Cardiac septum (tissue), 1 donor: ENCODE results near the gene ZIC5. TPM values are rescaled to one million over a fixed set of nuclear protein-coding genes. Genes with fewer than 3 reads are reported as not detected.

ENCODE experiments used
- DNase-seq: peaks from one replicate; pipeline ENCODE4 v3.0.0-alpha.2; 2020; ENCODE audit warnings: low spot score
- intact Hi-C: fragments of 100-400 bp; cut with DNase I; formaldehyde crosslinking; loops from one replicate; pipeline ENCODE4 v1.14.0; 2022
- long read RNA-seq: library from polyadenylated mRNA; unstranded; transcript quantifications from one replicate; pipeline ENCODE4 v2.0.0, GENCODE V29; 2021
- total RNA-seq: library from RNA; stranded (reverse); fragmentation: NEBNext Ultra II Directional; extraction: Animal tissue kit (Norgen Biotek cat#: 25700); gene quantifications from one replicate; pipeline ENCODE4 v1.2.1, GENCODE V29; 2021
- donor health status: DM: no; HTN: no; CAD: no.

The ZIC5 gene
- 0.05 TPM for total RNA-seq
- long read RNA-seq: 0 reads

DNA sequence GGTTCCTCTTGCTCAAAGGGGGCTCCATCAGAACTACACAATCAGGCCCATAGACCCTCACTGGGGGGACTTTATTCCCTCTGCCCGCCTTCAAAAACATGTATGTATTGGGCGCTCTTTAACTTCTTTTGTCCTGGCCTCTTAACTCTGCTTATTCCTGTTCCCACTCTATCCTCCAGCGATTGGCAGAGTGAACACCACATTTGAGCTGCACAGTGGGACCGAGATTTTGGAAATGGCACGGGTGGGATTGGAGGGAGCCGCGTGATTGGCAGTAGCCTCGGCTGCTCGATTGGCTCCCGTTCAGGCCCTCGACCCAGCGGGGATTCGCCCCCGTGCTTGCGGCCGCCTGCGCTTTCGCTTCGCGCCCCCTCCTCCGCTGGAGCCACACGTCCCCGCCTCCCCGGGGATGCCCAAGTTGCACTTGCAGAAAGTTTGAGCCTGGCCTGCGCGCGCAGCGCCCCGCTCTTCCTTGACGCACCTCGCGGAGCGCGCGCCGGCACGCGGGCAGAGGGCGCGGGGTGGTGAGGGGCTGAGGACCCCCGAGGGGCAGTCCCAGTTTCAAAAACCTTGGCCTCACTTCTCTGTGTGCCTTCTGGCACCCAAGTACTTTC lies at the start of gene ZIC5:
Gene ZIC5, minus strand, starts transcription at position 192 of the 614 bp plus-strand sequence. Its CDS starts 164 bp downstream, at position 28.
- no peak for DNase-seq
- intact Hi-C loops: no loop called here

DNA sequence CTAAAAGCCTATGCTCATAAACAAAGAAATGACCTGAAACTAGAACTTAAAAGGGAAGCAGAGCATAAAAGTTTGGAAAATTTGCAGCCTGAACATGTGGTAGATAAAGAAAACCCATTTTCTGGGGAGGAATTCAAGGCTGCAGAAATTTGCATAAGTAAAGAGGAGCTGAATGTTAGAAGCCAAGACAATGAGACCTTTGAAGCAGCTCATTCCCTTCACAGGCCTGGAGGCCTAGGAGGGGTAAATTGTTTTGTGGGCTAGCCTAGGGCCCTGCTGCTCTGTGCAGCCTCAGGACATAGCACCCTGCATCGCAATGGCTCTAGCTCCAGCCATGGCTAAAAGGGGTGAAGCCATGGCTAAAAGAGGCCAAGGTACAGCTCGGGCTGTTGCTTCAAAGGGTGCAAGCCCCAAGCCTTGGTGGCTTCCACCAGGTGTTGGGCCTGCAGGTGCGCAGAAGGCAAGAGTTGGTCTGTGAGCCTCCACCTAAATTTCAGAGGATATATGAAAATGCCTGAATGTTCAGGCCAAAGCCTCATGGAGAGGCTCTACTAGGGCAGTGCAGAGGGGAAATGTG lies 48.3 kb upstream of the ZIC5 start:
- intact Hi-C loops: no loop called here
- no peak for DNase-seq

DNA sequence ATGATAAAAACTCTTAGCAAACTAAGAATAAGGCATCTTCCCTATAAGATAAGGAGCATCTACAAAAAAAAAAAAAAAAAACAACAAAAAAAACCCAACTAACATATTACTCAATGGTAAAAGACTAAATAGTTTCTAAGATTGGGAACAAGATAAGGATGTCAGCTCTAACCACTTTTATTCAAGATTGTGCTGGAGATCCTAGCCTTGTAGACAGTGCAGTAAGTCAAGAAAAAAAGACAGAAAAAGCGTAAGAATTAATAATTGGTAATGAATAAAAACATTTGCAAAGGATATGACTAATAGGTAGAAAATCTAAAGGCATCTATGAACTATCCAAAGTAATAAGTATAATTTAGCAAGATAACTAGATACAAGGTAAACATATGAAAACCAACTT lies 43.1 kb upstream of the ZIC5 start:
- intact Hi-C loops: no loop called here

DNA sequence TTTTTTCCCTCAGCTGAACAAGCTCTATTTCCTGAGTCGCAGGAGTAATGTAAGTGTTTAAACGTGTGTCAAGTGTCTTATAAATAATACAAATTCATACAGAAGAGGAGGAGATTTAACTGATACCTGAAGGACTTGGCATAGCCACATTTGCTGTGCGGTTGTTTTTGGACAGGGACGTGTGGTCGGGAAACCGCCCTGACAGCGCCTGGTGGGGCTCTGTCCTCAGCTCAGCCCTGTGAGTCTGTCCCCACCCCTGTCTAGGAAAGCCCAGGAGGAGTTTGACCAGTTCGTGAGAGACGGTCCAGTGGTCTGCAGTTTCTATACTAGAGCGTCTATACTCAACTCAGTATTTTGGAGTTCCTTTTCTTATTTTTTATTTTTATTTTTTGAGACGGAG lies 26.7 kb upstream of the ZIC5 start:
- no peak for DNase-seq
- intact Hi-C loops: no loop called here

More for the DNA sequence above, 43.1 kb upstream of the ZIC5 start:
- no peak for DNase-seq

DNA sequence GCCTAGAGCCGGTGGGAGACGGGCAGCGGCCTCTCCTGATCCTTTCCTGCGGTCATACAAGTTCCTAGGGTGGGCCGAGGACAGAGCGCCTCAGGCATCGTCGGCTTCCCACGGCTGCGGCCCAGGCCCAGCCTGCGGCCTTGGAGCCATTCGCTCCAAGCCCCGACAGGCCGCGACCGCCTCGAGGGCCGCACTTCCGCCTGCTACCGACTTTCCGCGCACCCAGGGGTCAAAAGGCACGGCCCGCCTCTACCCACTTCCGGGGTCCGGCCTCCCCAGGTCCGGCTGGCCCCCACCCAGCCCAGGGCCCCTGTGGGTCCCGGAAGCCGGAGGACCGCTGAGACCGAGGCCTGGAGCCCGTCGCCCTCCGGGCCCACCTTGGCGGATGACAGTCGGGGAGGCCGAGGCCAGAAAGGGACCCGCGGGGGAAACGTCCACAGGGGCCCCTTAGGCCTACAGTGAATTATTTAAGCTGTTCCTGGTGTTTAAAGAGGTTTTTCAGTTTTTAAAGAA lies 26.2 kb upstream of the ZIC5 start:
- DNase-seq: no peak
- intact Hi-C loops: no loop called here

DNA sequence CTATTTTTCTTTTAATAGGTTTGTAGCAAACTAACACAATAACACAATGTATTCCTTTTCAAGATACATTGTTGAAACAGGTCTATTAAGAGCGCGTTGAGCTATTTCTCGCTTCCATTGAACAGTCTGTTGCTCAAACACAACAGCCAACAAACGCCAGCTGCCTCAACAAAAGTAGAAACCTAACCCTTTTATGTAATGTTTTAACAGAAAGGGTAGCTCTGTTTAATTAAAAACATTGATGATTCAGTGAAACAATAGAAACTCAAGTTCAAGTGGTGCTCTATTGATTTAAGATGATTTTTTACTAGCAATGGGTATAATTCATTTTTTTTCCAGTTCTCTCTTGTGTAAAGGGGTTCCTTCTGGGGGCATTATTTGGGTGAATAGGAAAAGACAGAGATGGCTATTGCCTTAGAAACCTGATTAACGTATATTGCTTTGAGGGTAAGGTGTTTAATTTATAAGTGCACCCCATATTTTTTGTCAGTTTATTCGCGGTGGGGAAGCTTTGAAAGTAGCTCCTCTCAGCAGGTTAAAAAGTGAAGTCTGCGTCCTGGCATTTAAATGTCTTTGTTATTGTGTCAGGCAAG lies 24.9 kb upstream of the ZIC5 start:
- no peak for DNase-seq
- intact Hi-C loops: no loop called here

DNA sequence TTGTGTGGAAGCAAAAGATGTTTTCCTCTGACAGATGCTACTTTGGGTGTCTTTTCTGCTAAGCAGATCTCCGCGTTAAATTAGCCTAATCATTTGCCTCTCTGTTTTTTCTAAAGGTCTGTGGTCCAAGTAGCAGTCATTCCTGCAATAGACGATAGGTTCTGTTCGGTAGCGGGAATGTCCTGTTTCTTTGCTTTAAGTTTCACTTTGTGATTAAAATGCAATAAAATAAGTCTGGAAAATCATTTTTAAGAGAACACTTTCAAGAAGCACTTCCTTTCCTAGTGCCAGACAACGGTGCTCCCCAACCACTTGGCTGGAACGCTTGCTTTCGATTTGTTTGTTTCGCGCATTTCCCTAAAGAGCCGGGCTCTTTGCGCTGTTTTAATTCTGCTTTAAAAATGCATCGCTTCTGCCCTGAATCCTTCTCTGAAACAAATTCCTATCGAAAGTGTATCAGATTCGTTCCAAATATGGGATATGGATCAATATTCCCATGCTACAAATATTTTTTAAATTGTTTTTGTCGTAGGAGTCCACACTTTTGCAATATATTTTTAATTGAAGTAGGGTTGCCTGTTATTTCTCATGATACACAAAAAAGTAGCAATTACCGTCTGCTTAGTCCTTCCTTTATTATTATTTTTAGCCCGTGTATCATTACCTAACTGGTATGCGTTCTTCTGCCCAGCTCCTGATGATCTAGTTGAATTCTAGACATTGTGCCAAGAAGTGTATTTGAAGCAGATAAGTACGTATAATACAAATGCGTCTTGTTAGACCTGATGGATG lies 24.2 kb upstream of the ZIC5 start:
- intact Hi-C loops: no loop called here
- DNase-seq: no peak

DNA sequence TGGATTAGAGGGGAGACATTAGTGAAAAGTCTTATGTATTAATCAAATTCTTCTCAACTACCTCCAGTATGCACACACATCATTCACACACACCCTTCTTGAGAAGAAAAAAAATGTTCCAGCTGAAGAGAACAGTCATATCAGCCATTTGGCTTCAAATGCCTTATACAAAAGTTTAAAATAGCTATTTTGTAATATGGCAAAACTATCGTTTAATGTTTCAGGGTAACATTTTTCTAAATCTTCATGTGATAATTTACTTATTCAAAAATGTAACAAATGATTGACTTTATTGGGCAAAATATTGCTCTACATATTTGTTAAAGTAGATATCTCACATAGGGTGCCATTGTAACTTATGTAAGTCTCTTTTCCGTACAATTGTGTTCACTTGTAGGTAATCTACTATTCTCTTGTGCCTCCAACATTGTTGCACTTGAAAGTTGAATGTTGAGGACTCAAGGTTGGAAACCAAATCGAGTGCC lies 23.6 kb upstream of the ZIC5 start:
- intact Hi-C loops: no loop called here
- DNase-seq: no peak

DNA sequence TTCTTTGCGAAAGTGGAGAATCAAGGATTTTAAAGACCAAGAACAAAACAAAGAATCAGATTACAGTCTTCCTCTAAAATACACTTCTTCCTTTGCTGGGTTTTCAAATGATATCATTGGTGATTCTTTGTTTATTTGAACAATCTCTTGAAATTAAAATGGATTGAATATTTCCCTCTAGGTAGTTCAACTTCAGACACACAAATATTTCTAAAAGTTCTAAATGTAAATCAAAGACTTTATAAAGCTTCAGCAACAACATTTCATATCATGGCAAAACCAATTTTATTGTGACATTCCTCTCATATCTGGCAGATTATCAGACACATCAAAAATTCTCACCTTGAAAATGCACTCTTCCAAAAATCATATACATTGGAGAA lies 23.1 kb upstream of the ZIC5 start:
- no peak for DNase-seq
- intact Hi-C loops: loop anchor here (5.0 kb wide), 1 partner anchor 37 kb away; no protein-coding TSS in a partner anchor

DNA sequence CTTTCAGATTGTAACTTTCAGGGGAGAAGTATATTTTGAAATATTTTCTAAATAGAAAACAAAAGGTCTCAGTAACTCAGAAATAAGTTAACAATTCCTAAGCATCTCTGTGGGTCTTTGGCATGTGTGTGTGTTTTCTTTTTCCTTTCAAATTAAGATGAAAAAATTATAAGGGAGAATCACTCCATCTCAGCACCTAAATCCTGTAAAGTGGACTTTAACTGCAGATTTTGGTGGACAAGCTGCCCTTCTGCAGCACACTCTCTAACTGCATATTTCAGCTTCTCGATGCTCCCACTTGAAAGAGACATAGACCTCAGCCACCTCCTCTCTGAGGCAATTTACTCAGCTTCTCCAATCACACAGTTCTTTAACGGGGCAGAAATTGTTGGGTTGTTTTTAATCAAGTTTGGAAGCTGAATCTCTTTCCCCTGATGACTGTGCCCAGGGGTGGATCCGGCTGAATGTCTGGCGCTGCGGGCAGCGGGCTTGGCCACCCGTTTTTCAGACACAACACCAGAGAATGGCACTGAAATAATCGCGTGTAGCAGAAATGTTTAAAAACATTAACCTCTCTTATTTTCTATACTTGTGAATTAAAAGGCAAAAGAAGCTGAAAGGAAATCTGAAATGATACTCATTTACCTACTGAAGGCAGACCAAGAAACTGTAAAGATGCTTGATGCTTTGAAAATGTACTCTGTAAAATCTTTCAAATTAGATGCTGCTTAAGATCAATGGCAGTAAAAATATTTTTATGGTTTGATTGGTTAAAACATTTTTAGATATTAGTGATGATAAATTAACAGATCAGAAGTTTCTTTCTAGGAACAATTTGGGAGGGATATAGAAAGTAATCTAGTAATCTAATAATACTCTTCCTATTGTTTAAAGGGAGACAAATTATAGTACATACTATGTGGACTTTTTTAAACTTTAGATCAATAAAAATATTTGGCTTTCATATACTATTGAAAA lies 22.4 kb upstream of the ZIC5 start:
- DNase-seq: no peak
- intact Hi-C loops: loop anchor here (5.0 kb wide), 1 partner anchor 37 kb away; no protein-coding TSS in a partner anchor

DNA sequence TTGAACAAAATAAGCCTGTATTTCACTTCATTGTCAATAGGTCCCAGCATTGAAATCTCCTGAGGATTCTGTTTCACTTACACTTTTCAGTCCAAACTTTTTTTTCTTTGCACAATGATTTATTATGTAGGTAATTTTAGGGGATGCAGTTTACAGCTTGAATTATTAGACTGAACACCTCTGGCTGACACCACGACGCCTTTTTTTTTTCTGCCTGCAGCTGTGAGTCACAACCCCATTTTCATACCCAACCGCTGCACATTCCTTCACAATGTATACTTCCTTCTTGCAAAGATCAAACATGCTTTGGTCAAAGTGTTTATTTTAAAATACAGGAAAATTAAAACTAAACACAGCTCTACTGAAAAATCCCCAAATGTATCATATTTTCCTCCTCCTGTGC lies 21.4 kb upstream of the ZIC5 start:
- intact Hi-C loops: loop anchor here (5.0 kb wide), 1 partner anchor 36 kb away; no protein-coding TSS in a partner anchor
- no peak for DNase-seq

DNA sequence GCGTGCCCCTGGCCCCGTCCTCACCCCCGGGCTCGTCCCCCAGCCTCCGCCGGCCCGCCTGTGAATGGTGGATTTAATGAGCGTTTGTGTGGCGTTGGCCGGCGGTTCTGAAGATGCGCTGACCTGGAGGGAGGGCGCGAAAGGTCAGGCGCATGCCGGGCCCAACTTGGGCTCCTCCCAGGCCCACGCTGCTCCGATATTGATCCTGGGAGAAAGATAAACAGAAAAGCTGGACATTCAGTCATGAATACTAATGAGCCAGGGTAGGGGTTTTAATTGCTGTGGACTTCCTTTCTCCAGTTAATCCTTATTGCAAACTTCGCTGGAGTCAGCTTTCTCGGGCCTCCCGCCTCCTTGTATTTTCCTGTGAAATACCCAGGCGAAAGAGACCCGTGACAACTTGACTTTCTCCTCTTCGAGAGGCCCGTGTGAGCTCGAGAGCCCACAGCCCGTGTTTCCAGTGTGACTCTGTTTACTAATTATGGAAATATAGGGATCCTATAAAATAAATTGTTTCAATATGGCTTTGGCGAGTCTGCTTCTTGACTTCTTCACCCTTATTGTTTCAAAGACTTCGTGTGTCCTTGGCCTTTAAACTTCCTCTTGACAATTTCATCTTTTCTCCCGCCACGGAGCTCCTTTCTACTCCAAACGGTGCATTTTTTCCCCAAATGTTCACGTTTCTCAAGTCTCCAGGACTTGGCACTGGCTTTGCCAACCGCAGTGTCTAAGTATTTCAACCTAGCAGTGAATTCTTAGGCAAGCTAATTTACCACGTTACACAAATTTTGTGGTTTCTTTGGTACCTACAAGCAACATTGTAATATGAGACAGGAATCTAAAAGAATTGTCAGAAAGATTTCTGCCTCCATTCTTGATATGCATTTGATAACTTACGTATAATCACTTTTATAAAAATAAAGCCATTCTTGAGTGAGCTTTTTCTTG lies 20.5 kb upstream of the ZIC5 start:
- no peak for DNase-seq
- intact Hi-C loops: loop anchor here (5.0 kb wide), 1 partner anchor 35 kb away; no protein-coding TSS in a partner anchor

DNA sequence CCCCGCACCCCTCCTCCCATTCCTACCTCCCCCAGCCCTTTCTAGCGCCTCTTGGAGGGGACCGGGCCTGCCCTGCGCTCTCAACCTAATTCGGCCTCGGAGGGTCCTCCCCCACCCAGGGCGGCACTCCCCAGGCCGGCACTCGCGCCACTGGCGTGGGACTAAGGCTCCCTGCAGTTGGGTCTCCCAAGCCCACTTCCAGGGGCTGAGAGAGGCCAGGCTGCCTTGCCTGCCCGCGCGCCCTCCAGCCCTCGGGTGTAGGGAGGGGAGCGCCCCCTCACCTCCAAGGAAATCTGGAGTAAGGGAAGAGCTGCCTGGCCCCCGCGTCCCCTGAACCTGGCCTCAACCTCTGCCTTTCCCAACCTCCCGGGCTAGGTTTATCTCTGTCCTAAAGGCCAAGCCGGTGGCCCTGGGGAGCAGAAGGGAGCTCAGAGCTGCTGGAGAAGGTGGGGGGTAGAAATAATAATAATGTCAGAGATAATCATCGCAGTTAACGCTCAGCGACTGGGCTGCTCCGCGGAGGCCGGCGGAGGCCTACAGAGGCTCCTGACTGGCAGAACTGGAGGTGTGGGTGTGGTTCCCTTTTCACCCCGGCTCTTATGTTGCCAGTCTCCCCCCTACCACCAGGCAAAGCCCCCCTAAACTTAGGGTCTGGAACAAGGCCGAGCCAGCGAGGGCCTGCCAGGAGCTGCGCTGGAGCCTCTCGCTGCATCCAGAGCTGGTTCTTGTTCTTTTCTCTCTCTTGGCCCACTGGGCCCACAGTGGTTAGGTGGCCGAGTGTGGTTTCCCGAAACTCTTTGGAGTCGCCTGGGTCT lies 19.7 kb upstream of the ZIC5 start:
- DNase-seq: no peak

DNA sequence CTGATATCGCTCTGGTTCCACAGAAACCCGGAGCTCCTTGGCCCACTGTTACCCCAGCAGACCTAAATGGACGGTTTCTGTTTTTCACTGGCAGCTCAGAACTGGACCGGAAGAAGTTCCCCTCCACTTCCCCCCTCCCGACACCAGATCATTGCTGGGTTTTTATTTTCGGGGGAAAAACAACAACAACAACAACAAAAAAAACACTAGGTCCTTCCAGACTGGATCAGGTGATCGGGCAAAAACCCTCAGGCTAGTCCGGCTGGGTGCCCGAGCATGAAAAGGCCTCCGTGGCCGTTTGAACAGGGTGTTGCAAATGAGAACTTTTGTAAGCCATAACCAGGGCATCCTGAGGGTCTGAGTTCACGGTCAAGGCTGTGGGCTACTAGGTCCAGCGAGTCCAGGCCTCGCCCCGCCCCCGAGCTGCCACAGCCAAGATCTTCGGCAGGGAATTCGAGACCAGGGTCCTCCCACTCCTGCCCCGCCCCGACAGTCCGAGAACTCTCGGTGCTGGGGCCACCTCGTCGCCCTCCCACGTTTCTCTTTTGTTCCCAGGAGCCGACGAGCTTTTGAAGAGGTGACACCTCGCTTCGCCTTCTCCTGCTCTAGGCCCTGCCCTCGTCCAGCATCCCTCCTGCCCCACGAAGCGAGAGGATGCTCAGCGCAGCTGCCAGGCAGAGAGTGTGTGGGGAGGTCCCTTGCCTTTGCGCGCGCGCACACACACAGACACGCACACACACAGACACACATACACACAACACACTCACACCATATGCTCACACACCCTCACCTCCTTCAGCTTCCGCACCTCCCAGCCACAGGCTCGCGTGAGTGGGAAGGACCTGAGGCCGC lies 18.8 kb upstream of the ZIC5 start:
- no peak for DNase-seq
- intact Hi-C loops: loop anchor here (5.0 kb wide), 1 partner anchor 33 kb away; no protein-coding TSS in a partner anchor

More for the DNA sequence above, 19.7 kb upstream of the ZIC5 start:
- intact Hi-C loops: loop anchor here (5.0 kb wide), 1 partner anchor 34 kb away; no protein-coding TSS in a partner anchor

DNA sequence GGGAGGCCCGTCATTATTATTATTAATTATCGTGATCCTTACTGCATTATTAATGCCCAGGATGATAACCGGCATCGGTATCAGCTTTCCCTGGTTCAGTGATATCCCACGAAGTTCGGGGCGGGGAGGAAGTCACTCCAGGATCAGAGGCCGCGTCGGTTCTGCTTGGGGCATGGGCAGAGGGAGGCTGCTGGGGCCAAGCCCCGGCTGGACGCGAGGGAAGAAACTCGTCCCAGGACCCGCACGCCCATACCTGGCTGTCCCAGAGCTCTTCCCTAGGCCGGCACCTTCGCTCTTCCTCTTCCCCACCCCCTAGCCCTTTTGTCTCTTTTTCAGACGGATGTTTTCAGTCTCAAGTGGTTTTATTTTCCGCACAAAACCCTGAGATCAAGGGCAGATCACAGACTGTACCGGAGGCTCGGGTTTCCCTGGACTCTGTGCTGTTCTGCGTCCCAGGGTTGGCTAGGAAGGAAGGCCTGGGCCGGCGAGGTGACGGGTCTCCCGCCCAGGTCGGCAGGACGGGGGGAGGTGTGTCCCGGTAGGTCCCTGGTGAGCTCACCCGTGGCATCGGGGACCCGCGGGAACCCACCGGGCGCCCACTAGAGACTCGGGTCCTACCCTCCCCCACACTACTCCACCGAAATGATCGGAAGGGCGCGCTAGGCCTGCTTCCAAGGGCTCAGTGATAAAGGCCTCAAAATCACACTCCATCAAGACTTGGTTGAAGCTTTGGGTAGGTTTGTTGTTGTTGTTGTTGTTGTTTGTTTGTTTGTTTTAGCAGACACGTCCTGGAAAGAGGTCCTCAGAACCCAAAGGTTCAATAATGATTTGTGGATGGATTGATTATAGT lies 17.9 kb upstream of the ZIC5 start:
- intact Hi-C loops: loop anchor here (5.0 to 10.0 kb wide), 2 partner anchors 32 to 525 kb away; no protein-coding TSS in a partner anchor
- no peak for DNase-seq
